Measurements from ENCODE around the gene ATP11A.

DNA sequence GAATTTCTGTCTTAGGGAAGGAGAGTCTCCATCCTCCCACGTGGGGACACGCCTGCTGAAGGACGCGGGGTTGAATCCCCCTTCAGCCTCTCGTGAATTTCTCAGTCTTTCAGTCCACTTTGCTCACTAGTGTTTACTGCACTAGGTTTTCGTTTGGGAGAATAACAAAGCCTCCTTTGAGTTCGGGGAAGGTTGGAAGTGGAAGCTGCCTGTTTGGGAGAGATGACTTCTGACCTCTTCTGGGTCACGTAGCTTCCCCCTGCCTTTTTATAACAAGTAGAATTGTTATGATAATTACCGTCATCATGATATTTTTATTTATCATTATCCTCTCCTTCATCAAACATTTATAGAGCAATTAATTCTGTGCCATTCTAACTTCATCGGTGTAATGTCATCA is 60.7 kb downstream of the ATP11A start:
- TF ChIP-seq POLR2A (IDR thresholded peaks at IDR 0.05; ENCODE audit: low read length) (no peak), GATA1 (IDR thresholded peaks at IDR 0.05; ENCODE audit: low read depth, low read length) (no peak)

Measured in erythroblast (primary cell).